H1 (cell line): ENCODE data around the gene EVI5. TPM values are rescaled to one million over a fixed set of nuclear protein-coding genes. Genes with fewer than 3 reads are reported as not detected.

Source experiments
- CTCF ChIA-PET: fragments of 300-600 bp; sonication (Branson Sonifier 250); formaldehyde crosslinking; loops from one replicate; lab custom pipeline; 2021; ENCODE audit not compliant: partially characterized antibody; lab: Charles Lee
- POLR2A ChIA-PET: fragments of 300-600 bp; sonication (Branson Sonifier 250); formaldehyde crosslinking; loops from one replicate; lab custom pipeline; 2021; ENCODE audit warnings: inconsistent platforms; ENCODE audit not compliant: partially characterized antibody; lab: Charles Lee
- DNase-seq, 2 experiments: peaks; one replicate each; pipeline versions ENCODE4 v3.0.0 to v3.0.0-alpha.2; 2010 to 2022; ENCODE audit warnings: low spot score in 2 of 2, low read depth in 1 of 2, mixed read lengths in 1 of 2
- FAIRE-seq: peaks from 2 replicates; lab custom pipeline; 2011; peaks lifted over from hg19 to GRCh38; lab: Jason Lieb, UNC
- H2AFZ ChIP-seq: 2 replicates; pipeline ENCODE4 v1.8.1; 2012; ENCODE audit warnings: low read length, inconsistent platforms
- H2AK5ac ChIP-seq: 2 replicates; pipeline ENCODE4 v1.6.1; 2013; ENCODE audit warnings: low read depth, low read length
- H2BK120ac ChIP-seq: replicated peaks from 2 replicates; pipeline ENCODE3; 2013; ENCODE audit warnings: low read depth, low read length, inconsistent platforms
- H2BK12ac ChIP-seq: 2 replicates; pipeline ENCODE4 v1.6.1; 2013; ENCODE audit warnings: low read depth, low read length
- H2BK15ac ChIP-seq: 2 replicates; pipeline ENCODE4 v1.6.1; 2013; ENCODE audit warnings: low read length
- H2BK20ac ChIP-seq: 2 replicates; pipeline ENCODE4 v1.6.1; 2013; ENCODE audit warnings: low read length
- H2BK5ac ChIP-seq: 2 replicates; pipeline ENCODE4 v1.6.1; 2013; ENCODE audit warnings: low read depth, low read length
- H3K14ac ChIP-seq: 2 replicates; pipeline ENCODE4 v1.6.1; 2013; ENCODE audit warnings: inconsistent platforms; ENCODE audit not compliant: insufficient read length
- H3K18ac ChIP-seq: 2 replicates; pipeline ENCODE4 v1.6.1; 2013; ENCODE audit warnings: low read length; ENCODE audit errors: extremely low read depth
- H3K23ac ChIP-seq: 2 replicates; pipeline ENCODE4 v1.6.1; 2013; ENCODE audit warnings: inconsistent platforms; ENCODE audit not compliant: insufficient read length
- H3K23me2 ChIP-seq: 2 replicates; pipeline ENCODE4 v1.6.1; 2013; ENCODE audit warnings: low read depth, low read length
- H3K27ac ChIP-seq: 2 replicates; pipeline ENCODE4 v1.6.1; 2011; ENCODE audit warnings: low read depth, low read length, inconsistent platforms
- H3K27me3 ChIP-seq, 4 experiments: replicated peaks in 1 of 4; 1 replicate in 1 of 4; 2 replicates in 3 of 4; pipeline versions ENCODE4 v1.6.1 to v1.8.1; 2011 to 2013; ENCODE audit warnings: low read length in 3 of 4, mild to moderate bottlenecking in 3 of 4, inconsistent platforms in 2 of 4, mixed read lengths in 2 of 4, moderate library complexity in 1 of 4; ENCODE audit not compliant: control insufficient read depth in 3 of 4, insufficient read depth in 3 of 4; ENCODE audit errors: extremely low read depth in 1 of 4
- H3K36me3 ChIP-seq, 4 experiments: 2 replicates each; pipeline versions ENCODE4 v1.6.1 to v1.8.1; 2011 to 2013; ENCODE audit warnings: mild to moderate bottlenecking in 4 of 4, low read length in 3 of 4, moderate library complexity in 2 of 4, control low read depth in 1 of 4, inconsistent platforms in 1 of 4; ENCODE audit not compliant: insufficient read depth in 4 of 4, control insufficient read depth in 2 of 4
- H3K4ac ChIP-seq: replicated peaks from 2 replicates; pipeline ENCODE3; 2013; ENCODE audit warnings: low read length, low read depth, mixed read lengths, inconsistent platforms; ENCODE audit not compliant: insufficient read length
- H3K4me1 ChIP-seq, 4 experiments: replicated peaks in 1 of 4; 1 replicate in 1 of 4; 2 replicates in 3 of 4; pipeline versions ENCODE4 v1.6.1 to v1.8.1; 2011 to 2013; ENCODE audit warnings: low read length in 3 of 4, inconsistent platforms in 2 of 4, mixed read lengths in 1 of 4; ENCODE audit not compliant: insufficient read depth in 4 of 4, control insufficient read depth in 3 of 4
- H3K4me2 ChIP-seq, 2 experiments: 2 replicates each; pipeline versions ENCODE4 v1.6.1 to v1.8.1; 2011 to 2013; ENCODE audit warnings: low read depth in 2 of 2, low read length in 2 of 2, control low read depth in 1 of 2, inconsistent platforms in 1 of 2, mild to moderate bottlenecking in 1 of 2; ENCODE audit not compliant: insufficient read depth in 1 of 2
- H3K4me3 ChIP-seq, 4 experiments: fragments of 200-600, 300-600 bp in 1 of 4; sonication (generic), shearing (Covaris generic), sonication (Bioruptor Twin) in 1 of 4; 2 replicates each; pipeline versions ENCODE4 v1.5.1 to v1.8.1; 2011 to 2016; ENCODE audit warnings: low read length in 4 of 4, low read depth in 3 of 4, control low read depth in 2 of 4, inconsistent platforms in 2 of 4, mild to moderate bottlenecking in 2 of 4, mixed read lengths in 1 of 4, moderate library complexity in 1 of 4; ENCODE audit not compliant: insufficient read depth in 2 of 4; ENCODE audit errors: extremely low read depth in 1 of 4
- H3K56ac ChIP-seq: replicated peaks from 2 replicates; pipeline ENCODE3; 2013; ENCODE audit warnings: low read depth, mild to moderate bottlenecking, mixed read lengths, low read length, inconsistent platforms; ENCODE audit not compliant: insufficient read length
- H3K79me1 ChIP-seq: 2 replicates; pipeline ENCODE4 v1.6.1; 2013; ENCODE audit warnings: low read depth, low read length, control low read depth
- H3K79me2 ChIP-seq, 2 experiments: 2 replicates each; pipeline versions ENCODE4 v1.6.1 to v1.8.1; 2012 to 2013; ENCODE audit warnings: low read length in 2 of 2, mild to moderate bottlenecking in 2 of 2, inconsistent platforms in 1 of 2; ENCODE audit not compliant: insufficient read depth in 2 of 2, control insufficient read depth in 1 of 2
- H3K9ac ChIP-seq, 4 experiments: replicated peaks in 1 of 4; 1 replicate in 1 of 4; 2 replicates in 3 of 4; pipeline versions ENCODE4 v1.6.1 to v1.8.1; 2011 to 2013; ENCODE audit warnings: low read depth in 3 of 4, low read length in 3 of 4, control low read depth in 2 of 4, mild to moderate bottlenecking in 2 of 4, moderate library complexity in 2 of 4, inconsistent platforms in 1 of 4; ENCODE audit errors: extremely low read depth in 1 of 4
- H3K9me3 ChIP-seq, 2 experiments: 2 replicates each; pipeline versions ENCODE4 v1.6.1 to v1.8.1; 2012 to 2013; ENCODE audit warnings: mild to moderate bottlenecking in 2 of 2, moderate library complexity in 2 of 2, control low read depth in 1 of 2, inconsistent platforms in 1 of 2, low read depth in 1 of 2, low read length in 1 of 2, mixed read lengths in 1 of 2; ENCODE audit not compliant: insufficient read depth in 2 of 2
- H4K20me1 ChIP-seq, 2 experiments: replicated peaks in 1 of 2; 2 replicates each; pipeline versions ENCODE3 to v1.8.1; 2011 to 2013; ENCODE audit warnings: inconsistent platforms in 2 of 2, low read length in 2 of 2, mild to moderate bottlenecking in 1 of 2; ENCODE audit not compliant: insufficient read depth in 2 of 2, control insufficient read depth in 1 of 2
- H4K5ac ChIP-seq: 2 replicates; pipeline ENCODE4 v1.6.1; 2013; ENCODE audit warnings: low read length, low read depth, mixed read lengths, inconsistent platforms; ENCODE audit not compliant: insufficient read length
- H4K8ac ChIP-seq: 2 replicates; pipeline ENCODE4 v1.8.0; 2013; ENCODE audit warnings: mild to moderate bottlenecking, moderate library complexity, low read length, inconsistent platforms; ENCODE audit not compliant: insufficient read depth; ENCODE audit errors: extremely low read depth
- H4K91ac ChIP-seq: replicated peaks from 2 replicates; pipeline ENCODE3; 2013; ENCODE audit warnings: low read length, mixed read lengths, inconsistent platforms; ENCODE audit not compliant: insufficient read length
- BRCA1 ChIP-seq: IDR thresholded peaks from 2 replicates; pipeline ENCODE4 v1.6.1; 2012; ENCODE audit warnings: low read depth, low read length, improper control_type of control experiment
- CBX8 ChIP-seq: fragments of 300-800, 300-1000 bp; sonication (generic); IDR thresholded peaks from 2 replicates; pipeline ENCODE4 v1.7.1; 2016; ENCODE audit warnings: low read depth, low read length, borderline replicate concordance
- CTBP2 ChIP-seq: IDR thresholded peaks from 2 replicates; pipeline ENCODE4 v1.7.0; 2011; ENCODE audit warnings: borderline replicate concordance, mild to moderate bottlenecking, moderate library complexity, mixed read lengths, low read length; ENCODE audit not compliant: insufficient read depth, insufficient read length
- EP300 ChIP-seq, 2 experiments: IDR thresholded peaks; 1 replicate in 1 of 2; 2 replicates in 1 of 2; pipeline ENCODE4 v1.6.1; 2011 to 2012; ENCODE audit warnings: low read depth in 2 of 2, low read length in 2 of 2, mild to moderate bottlenecking in 2 of 2, borderline replicate concordance in 1 of 2, inconsistent platforms in 1 of 2, moderate library complexity in 1 of 2
- GABPA ChIP-seq: IDR thresholded peaks from 2 replicates; pipeline ENCODE4 v1.6.1; 2011; ENCODE audit warnings: mild to moderate bottlenecking, low read length, moderate library complexity, borderline replicate concordance; ENCODE audit not compliant: insufficient read depth
- KDM5A ChIP-seq: fragments of 200-600 bp; IDR thresholded peaks from 2 replicates; pipeline ENCODE4 v1.7.1; 2012; ENCODE audit warnings: mild to moderate bottlenecking, low read length, inconsistent platforms, mixed read lengths
- POU5F1 ChIP-seq: IDR thresholded peaks from 2 replicates; pipeline ENCODE4 v1.6.1; 2011; ENCODE audit warnings: low read depth, mild to moderate bottlenecking, low read length, moderate library complexity
- RBBP5 ChIP-seq: IDR thresholded peaks from 2 replicates; pipeline ENCODE4 v1.7.1; 2012; ENCODE audit warnings: low read depth, mild to moderate bottlenecking, inconsistent platforms, low read length, moderate library complexity, borderline replicate concordance
- SP4 ChIP-seq: IDR thresholded peaks from 2 replicates; pipeline ENCODE4 v1.6.1; 2012; ENCODE audit warnings: low read length, inconsistent platforms
- SRF ChIP-seq: IDR thresholded peaks from 2 replicates; pipeline ENCODE4 v1.6.1; 2011; ENCODE audit warnings: mild to moderate bottlenecking, low read depth, low read length, moderate library complexity
- SUZ12 ChIP-seq: fragments of 200-600 bp; sonication (generic); IDR thresholded peaks from 2 replicates; pipeline ENCODE4 v1.6.1; 2012; ENCODE audit warnings: mild to moderate bottlenecking, inconsistent platforms, low read length, moderate library complexity, mixed read lengths
- whole genome bisulfite sequencing, 2 experiments: shearing (Covaris generic) in 1 of 2; methylation state at CpG; one replicate each; pipeline versions ENCODE4 v1.1.6 to v1.1.7; 2013 to 2015; ENCODE audit warnings: low lambda C conversion rate in 2 of 2, mixed read lengths in 2 of 2, inconsistent platforms in 1 of 2, low coverage in 1 of 2, missing lambda C conversion rate in 1 of 2; ENCODE audit not compliant: insufficient replicate concordance in 2 of 2, insufficient coverage in 1 of 2, insufficient read length in 1 of 2; ENCODE audit errors: extremely low coverage in 1 of 2, missing lambda C conversion rate in 1 of 2; 5-methylcytosine and 5-hydroxymethylcytosine counted together
- polyA plus RNA-seq, 7 experiments: library from polyadenylated mRNA; depleted of rRNA in 3 of 7; stranded (reverse) in 5 of 7; unstranded in 2 of 7; fragments of >200 nt in 5 of 7; fragments of 200-250 nt in 2 of 7; gene quantifications; 1 replicate in 5 of 7; 2 replicates in 1 of 7; 4 replicates in 1 of 7; pipeline versions ENCODE4 v1.2.1 to v1.2.3, GENCODE V29; 2011 to 2013; ENCODE audit warnings: missing spikeins in 2 of 7, mixed read lengths in 2 of 7
- total RNA-seq: library from RNA; stranded (reverse); fragmentation: NEBNext Ultra II Directional; extraction: Animal tissue kit (Norgen Biotek cat#: 25700); gene quantifications from 2 replicates; pipeline ENCODE4 v1.2.1, GENCODE V29; 2021
- TF ChIP-seq, protein P1 (sequence below): IDR thresholded peaks from 2 replicates; pipeline ENCODE4 v1.6.1; 2011; ENCODE audit warnings: low read length, improper control_type of control experiment

EVI5 gene
- total and polyA plus RNA-seq, 2 of the 8 experiments (the other 6 are each of a cell fraction or from before 2014, with no cell fraction given) = 1.7 to 13.7 TPM

DNA sequence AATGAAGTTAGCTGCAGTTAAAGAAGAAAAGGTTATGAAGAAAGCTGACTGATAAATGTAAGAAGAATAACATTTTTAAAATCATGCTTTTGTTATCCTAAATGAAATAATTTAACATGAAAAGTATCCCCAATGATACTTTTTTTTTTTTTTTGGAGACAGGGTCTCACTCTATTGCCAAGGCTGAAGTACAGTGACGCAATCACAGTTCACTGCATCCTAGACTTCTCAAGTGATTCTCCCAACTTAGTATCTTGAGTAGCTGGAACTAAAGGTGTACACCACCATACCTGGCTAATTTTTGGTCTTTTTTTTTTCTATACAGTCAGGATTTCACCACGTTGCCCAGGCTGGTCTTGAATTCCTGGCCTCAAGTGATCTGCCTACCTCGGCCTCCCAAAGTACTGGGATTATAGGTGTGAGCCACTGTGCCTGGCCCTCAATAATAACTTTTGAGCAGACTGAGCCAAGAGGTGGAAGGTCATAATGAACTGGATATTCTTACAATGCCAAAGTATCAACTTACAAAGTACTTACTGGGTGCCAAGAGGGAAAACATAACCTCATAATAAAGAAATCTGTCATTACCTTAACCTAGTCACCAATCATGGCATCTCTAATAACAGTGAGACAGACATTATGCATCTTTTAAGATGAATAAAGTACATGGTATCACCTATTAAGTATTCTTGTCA lies 94.5 kb downstream of the EVI5 start:
- Histone ChIP-seq H3K27me3 (no peaks in the 10 kb centered on the region), H3K9ac (no peak overlapping the region), H3K4ac (no peak overlapping the region), H3K14ac (no peak overlapping the region), H3K4me3 (no peak overlapping the region), H3K4me2 (no peak overlapping the region), H3K23ac (no peak overlapping the region), H4K8ac (no peak overlapping the region), H2AK5ac (no peak overlapping the region), H4K91ac (no peak overlapping the region), H2BK5ac (no peak overlapping the region), H3K27ac (no peak overlapping the region), H3K36me3 (no peaks in the 10 kb centered on the region), H2BK12ac (no peak overlapping the region), H3K79me1 (no peaks in the 10 kb centered on the region), H3K4me1 (no peaks in the 10 kb centered on the region), H2AFZ (no peak overlapping the region), H3K23me2 (no peaks in the 10 kb centered on the region), H3K18ac (no peak overlapping the region), H3K56ac (no peak overlapping the region), H4K5ac (no peak overlapping the region), H4K20me1 (no peaks in the 10 kb centered on the region), H2BK120ac (no peak overlapping the region), H2BK15ac (no peak overlapping the region), H3K9me3 (no peaks in the 10 kb centered on the region), H2BK20ac (no peak overlapping the region), H3K79me2 (no peaks in the 10 kb centered on the region)
- FAIRE-seq (no peak), DNase-seq (no peak)
- ChIA-PET CTCF (interaction anchor here (1.0 kb wide), 1 partner anchor 15 kb away, joined by 3 read pairs; no protein-coding TSS in a partner anchor), POLR2A (interaction anchor here (0.6 kb wide), 1 partner anchor 857 kb away, joined by 3 read pairs; no protein-coding TSS in a partner anchor)
- WGBS, 2 experiments = 87% methylated on average over 3 of the region's 3 CpGs; no CpG with 5 or more reads in 1 of the 2 experiments
- TF ChIP-seq SP4 = no peak
- no peak for TF ChIP-seq POU5F1
- no peak for TF ChIP-seq GABPA
- no peak for TF ChIP-seq RBBP5
- TF ChIP-seq CTBP2 = no peak
- no peak for TF ChIP-seq BRCA1
- TF ChIP-seq KDM5A = no peak
- no peak for TF ChIP-seq SUZ12
- TF ChIP-seq, protein P1, sequence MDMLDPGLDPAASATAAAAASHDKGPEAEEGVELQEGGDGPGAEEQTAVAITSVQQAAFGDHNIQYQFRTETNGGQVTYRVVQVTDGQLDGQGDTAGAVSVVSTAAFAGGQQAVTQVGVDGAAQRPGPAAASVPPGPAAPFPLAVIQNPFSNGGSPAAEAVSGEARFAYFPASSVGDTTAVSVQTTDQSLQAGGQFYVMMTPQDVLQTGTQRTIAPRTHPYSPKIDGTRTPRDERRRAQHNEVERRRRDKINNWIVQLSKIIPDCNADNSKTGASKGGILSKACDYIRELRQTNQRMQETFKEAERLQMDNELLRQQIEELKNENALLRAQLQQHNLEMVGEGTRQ = no peak
- TF ChIP-seq EP300 (IDR thresholded peaks at IDR 0.05; ENCODE audit: borderline replicate concordance in 1 of 2, low read depth in 2 of 2, low read length in 2 of 2) = no peak
- no peak for TF ChIP-seq CBX8
- TF ChIP-seq SRF = no peak
